Measurements from ENCODE around the gene DNAJC15. TPM values are rescaled to one million over a fixed set of nuclear protein-coding genes. Genes with fewer than 3 reads are reported as not detected.

Gene DNAJC15
- polyA plus RNA-seq, 1 experiment = 63.9 TPM

GRCh38 chr13:43107780-43108179, 84.4 kb downstream of the DNAJC15 start:
- CTCF ChIA-PET = no interaction called here
- POLR2A ChIA-PET = no interaction called here
- Histone ChIP-seq H3K27me3 (ENCODE audit: control insufficient read depth, insufficient read depth, low read length) (no peaks in the 10 kb centered on the region), H3K36me3 (ENCODE audit: control insufficient read depth, insufficient read depth, low read length) (no peaks in the 10 kb centered on the region), H3K4me3 (ENCODE audit: low read depth, low read length) (no peak overlapping the region)
- no peak for TF ChIP-seq CTCF (IDR thresholded peaks at IDR 0.05; ENCODE audit: insufficient read depth, low read depth, low read length)
- no peak for DNase-seq (ENCODE audit: low read depth)

GRCh38 chr13:43110036-43110435, 86.7 kb downstream of the DNAJC15 start:
- no peak for DNase-seq (ENCODE audit: low read depth)
- Histone ChIP-seq H3K36me3 (ENCODE audit: control insufficient read depth, insufficient read depth, low read length) (no peaks in the 10 kb centered on the region), H3K27me3 (ENCODE audit: control insufficient read depth, insufficient read depth, low read length) (no peaks in the 10 kb centered on the region), H3K4me3 (ENCODE audit: low read depth, low read length) (no peak overlapping the region)
- ChIA-PET POLR2A (no interaction called here), CTCF (no interaction called here)
- no peak for TF ChIP-seq CTCF (IDR thresholded peaks at IDR 0.05; ENCODE audit: insufficient read depth, low read depth, low read length)

DNA sequence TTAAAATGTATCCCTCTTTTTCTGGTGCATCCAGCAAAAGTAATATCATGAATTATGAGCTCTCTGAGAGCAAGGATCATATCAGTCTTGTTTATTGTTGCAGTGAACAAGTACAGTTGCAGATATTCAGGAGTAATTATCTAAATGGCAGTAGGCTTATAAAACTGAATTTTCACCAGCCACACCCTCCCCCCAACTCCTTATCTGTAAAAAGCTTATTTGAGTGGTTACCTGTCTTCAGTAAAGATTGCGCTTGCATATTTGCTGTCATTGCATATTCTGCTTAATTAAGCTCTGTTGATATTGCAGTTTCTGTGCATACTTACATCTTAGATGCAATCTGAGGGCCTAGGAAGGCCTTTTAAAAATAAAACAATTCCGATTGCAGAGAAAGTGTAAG, 87.3 kb downstream of the DNAJC15 start:
- no peak for DNase-seq (ENCODE audit: low read depth)
- ChIA-PET CTCF (no interaction called here), POLR2A (no interaction called here)
- Histone ChIP-seq H3K36me3 (ENCODE audit: control insufficient read depth, insufficient read depth, low read length) (no peaks in the 10 kb centered on the region), H3K27me3 (ENCODE audit: control insufficient read depth, insufficient read depth, low read length) (no peaks in the 10 kb centered on the region), H3K4me3 (ENCODE audit: low read depth, low read length) (no peak overlapping the region)
- TF ChIP-seq CTCF (IDR thresholded peaks at IDR 0.05; ENCODE audit: insufficient read depth, low read depth, low read length) = no peak

DNA sequence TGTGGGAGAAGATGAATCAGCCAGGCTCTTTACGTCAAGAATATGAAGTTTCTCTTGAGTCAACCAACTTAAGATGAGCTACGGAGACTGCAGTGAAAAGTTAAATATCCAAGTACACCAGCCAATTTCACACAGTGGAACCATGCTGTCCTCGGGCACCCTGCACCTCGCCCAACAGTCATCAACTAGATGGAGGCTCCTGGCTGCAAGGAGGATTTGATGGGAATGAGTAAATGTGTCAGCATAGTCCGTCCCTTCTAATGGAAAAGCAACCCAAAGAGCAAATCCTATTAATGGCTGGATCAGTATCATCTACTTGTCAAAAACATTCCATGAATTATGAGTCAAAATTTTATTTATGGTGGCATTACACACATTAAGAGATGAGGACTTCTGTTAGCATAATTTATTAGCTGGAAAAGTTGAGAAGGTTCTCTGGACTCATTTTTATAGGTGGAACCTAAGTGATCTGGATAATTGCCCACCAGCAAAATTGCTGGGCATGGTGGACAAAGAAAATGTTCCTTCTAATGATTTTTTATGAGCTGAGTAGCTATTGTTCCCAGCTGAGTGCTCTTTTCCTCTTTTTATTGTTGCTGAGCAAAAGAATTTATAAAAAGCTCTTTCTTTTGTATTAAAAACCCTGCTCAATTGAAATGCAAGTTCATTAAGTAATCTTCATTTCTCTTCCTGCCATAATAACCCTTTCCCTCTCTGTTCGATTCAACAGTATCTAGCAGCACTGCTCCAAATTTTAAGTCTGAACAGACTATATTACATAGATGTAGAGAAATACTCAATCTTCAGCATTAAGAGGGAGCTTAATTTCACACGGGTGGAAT, 88.4 kb downstream of the DNAJC15 start:
- POLR2A ChIA-PET = interaction anchor here (0.6 kb wide), 1 partner anchor 552 kb away, joined by 4 read pairs; no protein-coding TSS in a partner anchor
- no peak overlapping the region for H3K4me3 ChIP-seq (ENCODE audit: low read depth, low read length)
- CTCF ChIA-PET = no interaction called here
- no peaks in the 10 kb centered on the region for H3K27me3 ChIP-seq (ENCODE audit: control insufficient read depth, insufficient read depth, low read length)
- DNase-seq (ENCODE audit: low read depth) = no peak
- H3K36me3 ChIP-seq (ENCODE audit: control insufficient read depth, insufficient read depth, low read length) = no peaks in the 10 kb centered on the region
- TF ChIP-seq CTCF (IDR thresholded peaks at IDR 0.05; ENCODE audit: insufficient read depth, low read depth, low read length) = no peak

DNA sequence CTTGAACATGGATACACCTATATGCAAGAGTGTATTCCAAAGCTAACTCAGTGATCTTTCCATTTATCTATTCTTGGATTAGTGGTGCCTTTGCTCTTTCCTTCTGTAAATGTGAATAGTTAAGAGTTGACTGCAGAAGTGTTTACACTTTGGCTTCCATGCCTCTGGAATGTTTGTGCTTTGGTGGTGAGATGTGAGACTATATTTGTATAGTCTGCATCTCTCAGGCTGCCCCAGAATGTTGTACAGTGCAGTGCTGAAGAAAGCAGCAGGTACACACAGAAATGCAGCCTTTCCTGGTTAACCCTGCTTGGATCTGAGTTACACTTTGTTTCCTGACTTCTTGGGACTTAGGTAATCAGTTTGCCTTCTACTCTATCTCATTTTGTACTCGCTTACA, 90.2 kb downstream of the DNAJC15 start:
- TF ChIP-seq CTCF (IDR thresholded peaks at IDR 0.05; ENCODE audit: insufficient read depth, low read depth, low read length) = no peak
- DNase-seq (ENCODE audit: low read depth) = no peak
- ChIA-PET POLR2A (no interaction called here), CTCF (interaction anchor here (1.4 kb wide), 1 partner anchor 9 kb away, joined by 4 read pairs; no protein-coding TSS in a partner anchor)
- H3K27me3 ChIP-seq (ENCODE audit: control insufficient read depth, insufficient read depth, low read length) = no peaks in the 10 kb centered on the region
- H3K4me3 ChIP-seq (ENCODE audit: low read depth, low read length) = no peak overlapping the region
- H3K36me3 ChIP-seq (ENCODE audit: control insufficient read depth, insufficient read depth, low read length) = no peaks in the 10 kb centered on the region
